Stimulated activated CD8-positive, alpha-beta memory T cell treated with anti-CD3 and anti-CD28 coated beads, Interleukin-12 subunit alpha, Interleukin-12 subunit beta, amount 100 ng/mL, for 4 hours (primary cell): ENCODE measurements around the gene IL17RD.

ENCODE experiments used
- DNase-seq: peaks from one replicate; pipeline ENCODE4 v3.0.0-alpha.2; 2020; ENCODE audit warnings: low read depth

IL17RD gene

DNA sequence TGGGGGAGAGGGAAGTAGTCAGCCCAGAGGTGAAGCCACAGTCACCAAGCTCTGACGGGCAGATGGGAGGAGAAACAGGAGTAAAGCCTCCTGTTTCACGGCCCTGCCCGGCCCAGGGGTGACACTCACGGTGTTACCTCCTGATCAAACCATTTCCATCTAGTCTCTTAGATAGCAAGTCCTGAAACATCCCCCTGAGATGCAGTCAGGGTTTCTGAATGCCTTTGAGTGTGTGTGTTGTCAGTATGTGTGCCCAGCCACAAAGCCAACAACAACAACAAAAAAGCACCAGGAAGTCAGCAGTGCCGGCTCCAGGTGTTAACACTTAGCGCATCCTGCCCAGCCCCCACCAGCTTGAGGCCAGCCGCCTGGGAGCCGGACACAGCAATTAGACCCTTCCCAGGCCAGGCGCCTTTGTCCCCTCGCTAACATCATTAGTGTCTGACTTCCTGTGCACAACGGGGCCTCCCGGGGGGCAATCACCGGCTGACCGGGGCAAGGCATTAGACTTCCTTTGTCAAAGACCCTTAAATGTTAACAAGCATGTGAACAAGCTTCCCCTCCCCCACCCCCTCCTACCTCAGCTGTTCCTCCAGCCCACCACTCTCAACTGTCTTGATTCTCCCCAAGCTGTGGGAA, 34.5 kb downstream of the IL17RD start:
- DNase-seq = no peak

DNA sequence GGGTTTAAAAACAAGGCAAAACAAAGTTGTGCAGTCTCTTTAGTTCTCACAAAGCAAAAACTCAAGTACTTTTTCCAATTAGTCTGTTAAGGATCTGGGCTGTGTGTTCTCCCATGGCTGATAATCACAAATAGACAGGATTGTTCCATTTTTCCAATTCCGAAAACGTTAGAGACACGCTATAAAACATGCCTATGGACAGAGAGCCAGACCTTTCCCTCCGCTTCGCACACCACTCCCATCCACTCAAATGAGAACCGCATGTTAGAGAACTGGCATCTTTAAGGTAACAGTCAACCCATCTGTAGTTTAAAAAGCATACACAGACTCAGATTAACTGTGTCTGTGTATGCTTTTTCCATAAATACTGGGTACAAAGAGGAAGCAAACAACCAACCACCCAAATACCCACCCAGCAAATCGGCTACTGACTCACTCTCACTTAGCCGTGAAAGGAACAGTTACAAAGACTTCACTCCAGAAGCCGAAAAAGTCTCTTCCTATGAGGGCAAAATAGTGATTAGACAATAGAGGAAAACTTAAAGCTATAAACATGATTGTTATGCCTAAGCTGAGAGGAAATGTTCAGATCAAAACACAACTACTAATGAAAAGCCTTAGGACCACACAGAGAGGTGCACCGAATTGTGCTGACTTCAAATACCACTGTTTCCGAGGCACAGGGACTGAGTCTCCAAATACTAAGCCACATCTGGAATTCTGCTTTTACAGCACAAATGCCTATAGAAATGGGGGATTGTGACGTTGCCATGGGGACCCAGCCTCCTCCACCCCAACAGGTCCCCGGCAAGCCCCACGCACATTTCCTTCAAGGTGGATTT, 36.1 kb downstream of the IL17RD start:
- no peak for DNase-seq

- DNase-seq = no peak
These were observed 37.1 kb downstream of the IL17RD start for GRCh38 chr3:57127891-57128518.

DNA sequence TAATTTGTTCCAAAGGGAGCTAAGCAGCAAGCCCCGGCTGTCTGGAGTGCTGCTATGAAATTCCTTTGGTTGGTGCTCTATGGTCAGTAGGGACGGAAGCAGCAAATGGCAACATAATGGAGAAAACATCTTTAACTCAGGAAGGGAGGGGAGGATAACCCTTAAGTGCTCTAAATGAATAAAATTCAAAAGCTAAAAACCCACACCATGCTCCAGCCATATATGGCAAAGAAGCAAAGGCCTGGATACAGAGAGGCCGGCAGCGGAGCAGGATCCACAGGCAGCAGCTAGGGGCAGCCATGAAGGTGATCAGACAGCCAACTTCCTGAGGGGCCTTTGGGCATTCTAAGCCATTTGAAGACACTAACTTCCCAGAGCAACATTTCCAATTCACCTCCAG, 38.9 kb downstream of the IL17RD start:
- DNase-seq = no peak

DNA sequence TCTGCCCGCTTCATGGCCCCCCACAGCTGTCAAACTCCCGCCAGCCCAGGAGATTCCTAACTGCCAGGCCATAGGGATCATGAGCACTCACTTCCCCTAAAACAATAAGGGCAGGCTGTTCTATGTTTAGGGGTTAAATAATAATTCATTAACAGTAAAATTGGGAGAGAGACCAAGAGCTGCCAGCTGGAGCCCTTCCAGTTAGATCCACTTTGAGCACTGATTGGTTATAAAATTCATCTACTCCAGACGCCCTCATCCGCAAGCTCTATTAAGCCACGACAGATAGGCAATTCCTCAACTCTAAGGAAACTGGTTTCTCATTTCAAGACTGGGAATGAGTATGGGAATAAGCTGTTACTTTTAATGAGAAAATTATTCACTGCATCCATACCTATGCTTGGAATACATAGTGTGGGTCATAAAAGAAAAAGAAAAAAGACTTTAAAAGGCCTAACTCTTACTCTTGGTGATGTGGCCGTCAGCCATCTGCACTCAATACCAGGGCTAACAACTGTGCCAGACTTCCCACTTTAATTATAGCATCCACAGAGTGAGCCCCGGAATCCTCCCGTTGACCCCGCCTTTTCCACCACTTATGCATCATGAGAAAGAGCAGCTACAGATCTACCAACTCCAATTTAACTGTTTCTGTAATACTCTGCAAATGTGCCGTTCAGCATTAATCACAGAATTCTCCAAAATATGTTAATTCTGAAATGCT, 44.5 kb downstream of the IL17RD start:
- no peak for DNase-seq

DNA sequence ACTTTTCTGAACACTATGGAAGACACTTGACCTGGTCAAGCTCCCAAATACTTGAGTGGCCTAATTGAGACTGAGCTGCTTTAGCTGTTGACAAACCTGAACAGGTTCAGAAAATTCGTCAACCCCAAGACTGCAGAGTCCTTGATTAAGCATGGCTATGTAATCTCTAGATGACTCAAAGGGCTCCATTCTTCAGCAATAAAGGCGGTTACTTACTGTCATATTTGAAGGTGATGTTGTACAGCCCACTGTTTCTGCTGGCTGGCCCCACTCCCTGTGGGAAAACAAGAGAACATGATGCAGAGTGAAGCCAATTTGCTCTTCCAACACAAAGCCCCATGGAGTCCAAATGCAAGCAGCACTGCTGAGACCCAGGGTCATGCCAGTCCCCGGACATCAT, 45.1 kb downstream of the IL17RD start:
- DNase-seq = no peak

DNA sequence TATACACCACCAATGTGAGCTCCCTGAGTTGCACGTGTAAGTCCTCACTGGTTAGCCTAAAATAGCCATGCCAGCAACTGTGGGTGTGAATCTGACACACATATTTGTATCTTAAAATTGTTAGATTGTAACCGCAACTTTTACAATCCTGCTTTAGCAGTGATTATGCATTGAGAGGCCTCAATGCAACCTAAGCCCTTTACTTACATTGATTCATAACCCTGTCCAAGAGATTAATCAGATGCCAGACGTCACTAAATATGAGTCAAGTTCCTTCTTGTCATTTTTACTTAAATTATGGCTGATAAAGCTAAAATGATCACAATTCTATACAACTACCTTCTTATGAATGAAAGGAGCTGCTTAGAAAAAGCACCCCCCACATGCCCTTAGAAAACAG, 46.9 kb downstream of the IL17RD start:
- no peak for DNase-seq

- DNase-seq = no peak
These were observed 48.7 kb downstream of the IL17RD start for GRCh38 chr3:57116501-57116900.

GRCh38 chr3:57112206-57112605, 52.9 kb downstream of the IL17RD start:
- DNase-seq = no peak

- no peak for DNase-seq
These were observed 54.4 kb downstream of the IL17RD start for GRCh38 chr3:57110798-57111197.

DNA sequence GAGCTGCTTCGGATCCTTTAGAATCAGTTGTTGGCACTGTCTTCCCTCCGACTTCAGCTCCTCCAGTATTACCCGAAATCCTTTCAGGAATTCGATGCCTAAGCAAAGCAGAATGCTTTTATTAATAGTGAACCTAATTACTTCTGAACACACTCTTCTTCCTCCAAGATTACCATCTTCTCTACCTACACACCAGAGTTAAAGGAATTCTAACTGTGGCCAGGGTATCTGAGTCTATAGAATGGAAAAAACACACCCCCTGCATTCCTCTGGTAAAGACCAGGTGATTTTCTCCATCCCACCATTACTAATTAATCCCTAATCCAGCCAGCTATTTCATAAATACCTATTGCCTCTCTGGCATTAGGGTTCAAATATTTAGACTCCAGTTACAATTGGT, 54.9 kb downstream of the IL17RD start:
- no peak for DNase-seq

GRCh38 chr3:57109437-57110199, 55.5 kb downstream of the IL17RD start:
- no peak for DNase-seq

DNA sequence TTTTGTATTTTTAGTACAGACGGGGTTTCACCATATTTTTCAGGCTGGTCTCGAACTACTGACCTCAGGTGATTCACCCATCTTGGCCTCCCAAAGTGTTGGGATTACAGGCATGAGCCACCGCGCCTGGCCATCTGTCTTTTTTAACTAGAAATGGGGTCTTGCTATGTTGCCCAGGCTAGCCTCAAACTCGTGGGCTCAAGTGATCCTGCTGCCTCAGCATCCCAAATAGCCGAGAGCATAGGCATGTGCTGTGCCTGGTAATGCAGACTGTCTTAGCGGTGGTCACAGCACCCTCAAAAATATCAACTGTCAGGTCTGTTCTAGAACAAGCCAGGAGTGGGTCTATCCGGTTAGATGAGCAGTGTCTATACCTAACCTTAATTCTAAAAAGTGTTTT, 56.5 kb downstream of the IL17RD start:
- DNase-seq = no peak

DNA sequence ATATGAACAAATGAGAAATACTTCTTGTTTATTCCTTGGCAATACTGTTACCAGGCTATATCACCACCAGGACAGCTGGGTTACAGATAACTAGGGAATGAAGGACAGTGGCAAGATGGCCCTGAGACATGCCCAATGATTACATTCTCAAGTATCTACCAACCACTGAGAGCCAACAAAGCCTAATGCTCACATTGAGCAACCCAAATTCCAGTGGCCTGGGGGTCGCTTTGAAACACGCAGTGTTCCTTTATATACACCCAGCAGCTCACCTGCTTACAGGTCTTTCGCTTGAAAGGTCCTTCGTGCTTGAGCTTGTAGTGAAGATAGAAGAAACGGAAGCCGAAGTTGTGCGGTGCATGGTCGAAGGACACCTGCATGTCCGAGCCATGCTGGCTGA, 59.6 kb downstream of the IL17RD start:
- DNase-seq = no peak

DNA sequence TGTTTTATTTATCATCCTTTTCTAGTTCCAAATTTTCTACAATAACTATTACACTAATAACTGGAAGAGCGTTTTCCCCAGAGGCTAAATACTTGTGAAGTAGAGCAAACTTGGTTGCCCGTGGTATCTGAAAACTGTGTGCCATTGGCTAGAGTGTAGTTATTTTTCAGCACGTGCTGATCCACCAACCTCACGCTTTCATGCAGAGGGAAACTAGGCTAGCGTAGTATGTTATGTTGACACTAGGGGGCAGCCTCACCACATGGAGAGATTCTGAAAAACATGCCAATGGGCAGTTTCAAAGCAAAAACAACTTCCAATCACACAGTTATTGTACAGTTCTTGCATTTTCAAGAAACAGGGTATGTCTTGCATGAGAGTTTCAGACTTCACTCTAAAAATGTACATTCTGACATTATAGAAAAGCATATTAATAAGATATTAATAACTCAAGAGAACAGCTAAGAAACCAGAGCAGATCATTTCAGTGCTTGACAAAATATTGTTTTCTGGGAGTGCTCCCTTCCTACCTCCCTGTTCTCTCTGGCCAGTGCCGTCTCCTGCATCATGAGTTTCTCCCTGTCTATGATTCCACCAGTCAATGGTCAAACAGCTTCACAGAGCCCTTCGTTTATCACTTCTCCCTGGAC, 65.0 kb downstream of the IL17RD start:
- no peak for DNase-seq

DNA sequence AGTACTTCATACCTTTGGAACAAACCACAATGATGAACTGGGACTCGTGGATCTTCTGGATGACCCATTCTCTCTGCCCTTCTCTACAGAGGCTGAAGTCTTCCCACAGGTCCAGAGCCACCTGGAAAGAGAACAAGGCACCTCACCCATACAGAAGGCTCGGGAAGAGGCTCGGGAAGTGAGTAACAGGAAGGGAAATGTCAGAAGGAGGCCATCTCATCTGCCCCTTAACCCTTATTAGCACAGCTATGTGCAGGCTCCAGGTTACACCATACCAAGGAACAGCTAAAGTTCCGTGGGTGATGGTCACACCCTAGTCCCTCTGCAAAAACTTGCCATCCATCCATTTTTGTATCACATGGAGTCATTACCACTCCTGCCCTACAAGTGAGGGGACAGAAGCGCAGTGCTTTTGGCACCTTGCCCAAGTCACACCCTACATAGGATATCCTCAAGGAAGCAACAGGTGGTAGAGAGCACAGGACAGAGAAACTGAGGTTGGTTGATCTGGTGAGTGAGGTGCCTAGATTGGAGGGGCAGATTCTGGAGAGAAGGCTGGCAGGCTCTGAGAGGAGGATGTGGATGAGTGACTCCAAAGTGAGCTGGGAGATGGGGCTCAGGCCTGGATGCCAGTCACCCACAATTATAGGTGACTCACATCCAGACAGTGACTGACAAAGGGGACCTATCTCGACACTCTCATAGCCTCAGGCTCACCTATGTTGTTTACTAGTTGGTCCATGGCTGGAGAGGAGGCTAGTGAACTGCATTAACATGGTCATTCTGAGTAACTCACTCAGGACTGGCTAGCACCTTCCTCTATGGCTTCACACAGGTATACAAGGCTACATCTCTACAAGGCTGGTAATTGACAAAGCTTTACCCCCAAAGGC, 66.5 kb downstream of the IL17RD start:
- no peak for DNase-seq

GRCh38 chr3:57097536-57097935, 67.6 kb downstream of the IL17RD start:
- no peak for DNase-seq

- DNase-seq = no peak
These were observed 69.8 kb downstream of the IL17RD start for GRCh38 chr3:57095363-57095762.

DNA sequence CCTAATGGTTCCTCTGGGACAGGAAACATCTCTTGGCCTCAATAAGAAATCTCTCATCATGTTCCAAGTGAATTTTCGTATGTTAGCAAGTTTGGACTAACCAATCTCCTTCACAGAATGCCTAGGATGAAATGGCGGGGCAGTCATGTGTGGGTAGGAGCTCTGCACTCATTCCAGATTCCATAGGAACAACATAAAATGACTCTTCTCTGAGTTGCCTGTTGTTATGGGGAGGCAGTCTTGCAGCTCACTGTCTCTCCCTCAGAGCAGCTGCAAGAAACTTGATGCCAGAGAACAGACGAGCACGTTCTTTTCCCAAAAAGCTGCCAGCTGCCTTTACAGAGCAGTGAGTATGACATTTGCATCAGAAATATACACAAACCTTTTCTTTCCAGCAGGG, 70.6 kb downstream of the IL17RD start:
- no peak for DNase-seq

- DNase-seq = no peak
These were observed 71.1 kb downstream of the IL17RD start for GRCh38 chr3:57093971-57094535.
